Neural crest cell (in vitro differentiated cells): ENCODE results near the gene CEBPZ. TPM values are rescaled to one million over a fixed set of nuclear protein-coding genes. Genes with fewer than 3 reads are reported as not detected.
"Not testable (repeated sequence)": the region's sequence is repeated elsewhere in the genome, so short reads cannot be mapped to it uniquely, and the experiment has no call there.

Experiments used
- DNase-seq: peaks from one replicate; pipeline ENCODE4 v3.0.0; 2021; ENCODE audit warnings: low read depth, mixed read lengths, low spot score
- H3K27ac Mint-ChIP-seq: one replicate; pipeline ENCODE4 v1.8.0; 2021; ENCODE audit warnings: mild to moderate bottlenecking, mixed read lengths; ENCODE audit not compliant: unreplicated experiment
- H3K27me3 Mint-ChIP-seq: 2 replicates; pipeline ENCODE4 v1.8.0; 2021; ENCODE audit warnings: low read depth, mild to moderate bottlenecking, mixed read lengths
- H3K36me3 Mint-ChIP-seq: 2 replicates; pipeline ENCODE4 v1.8.0; 2021; ENCODE audit warnings: low read depth, mild to moderate bottlenecking, mixed read lengths
- H3K4me1 Mint-ChIP-seq: 2 replicates; pipeline ENCODE4 v1.8.0; 2021; ENCODE audit warnings: mixed read lengths
- H3K4me3 Mint-ChIP-seq: one replicate; pipeline ENCODE4 v1.8.0; 2021; ENCODE audit warnings: mild to moderate bottlenecking, mixed read lengths
- H3K9me3 Mint-ChIP-seq: 2 replicates; pipeline ENCODE4 v1.8.0; 2021; ENCODE audit warnings: mixed read lengths
- CTCF ChIP-seq: fragments of 200-600 bp; sonication (generic); conservative IDR thresholded peaks from 2 replicates; pipeline ENCODE4 v1.5.0; 2021; ENCODE audit warnings: antibody characterized with exemption, mild to moderate bottlenecking
- total RNA-seq: library from RNA; stranded (reverse); gene quantifications from 2 replicates; pipeline ENCODE4 v1.2.1, GENCODE V29; 2021

Gene CEBPZ
- total RNA-seq, 1 donor from 2014 or later: 55.0 TPM

- peaks cover 54% of the 10 kb centered on the region for H3K36me3 Mint-ChIP-seq
- H3K4me3 Mint-ChIP-seq: no peak overlapping the region
- no peaks in the 10 kb centered on the region for H3K27me3 Mint-ChIP-seq
- peaks cover 11% of the 10 kb centered on the region for H3K9me3 Mint-ChIP-seq
- no peak overlapping the region for H3K27ac Mint-ChIP-seq
- no peak for DNase-seq
- peaks cover 4% of the 10 kb centered on the region for H3K4me1 Mint-ChIP-seq
- no peak for TF ChIP-seq CTCF
These were observed 27.7 kb downstream of the CEBPZ start for GRCh38 chr2:37203708-37204107.

GRCh38 chr2:37201766-37202165, 29.6 kb downstream of the CEBPZ start:
- H3K36me3 Mint-ChIP-seq: peaks cover 35% of the 10 kb centered on the region
- no peak overlapping the region for H3K4me3 Mint-ChIP-seq
- peaks cover 4% of the 10 kb centered on the region for H3K4me1 Mint-ChIP-seq
- peaks cover 8% of the 10 kb centered on the region for H3K9me3 Mint-ChIP-seq
- H3K27me3 Mint-ChIP-seq: no peaks in the 10 kb centered on the region
- no peak overlapping the region for H3K27ac Mint-ChIP-seq
- TF ChIP-seq CTCF: no peak
- DNase-seq: no peak

- Mint-ChIP-seq H3K27ac (no peak overlapping the region), H3K9me3 (peaks cover 6% of the 10 kb centered on the region), H3K36me3 (peaks cover 31% of the 10 kb centered on the region), H3K27me3 (no peaks in the 10 kb centered on the region), H3K4me3 (no peak overlapping the region), H3K4me1 (peaks cover 4% of the 10 kb centered on the region)
- DNase-seq: no peak
- no peak for TF ChIP-seq CTCF
These were observed 30.2 kb downstream of the CEBPZ start for GRCh38 chr2:37201208-37201607.

GRCh38 chr2:37198681-37199065, 32.7 kb downstream of the CEBPZ start:
- no peak overlapping the region for H3K4me3 Mint-ChIP-seq
- no peaks in the 10 kb centered on the region for H3K27me3 Mint-ChIP-seq
- peaks cover 2% of the 10 kb centered on the region for H3K9me3 Mint-ChIP-seq
- no peaks in the 10 kb centered on the region for H3K4me1 Mint-ChIP-seq
- no peak for TF ChIP-seq CTCF
- no peak for DNase-seq
- no peak overlapping the region for H3K27ac Mint-ChIP-seq
- H3K36me3 Mint-ChIP-seq: peaks cover 10% of the 10 kb centered on the region

GRCh38 chr2:37196320-37197195, 34.8 kb downstream of the CEBPZ start, which contains the start of gene CEBPZOS:
CEBPZOS (plus strand) TSS chr2:37196496; CDS start chr2:37199705, 3,209 bp downstream.
- Mint-ChIP-seq H3K36me3 (no peaks in the 10 kb centered on the region), H3K4me3 (no peak within 1 kb of the TSS)

GRCh38 chr2:37195862-37196319, 35.5 kb downstream of the CEBPZ start:
- H3K27ac Mint-ChIP-seq, H3K4me3 Mint-ChIP-seq: not testable (repeated sequence)

More at GRCh38 chr2:37196320-37197195, 34.8 kb downstream of the CEBPZ start, which contains the start of gene CEBPZOS:
- no peak within 1 kb of the TSS for H3K27ac Mint-ChIP-seq
- no peaks in the 10 kb centered on the region for H3K4me1 Mint-ChIP-seq
- no peaks in the 10 kb centered on the region for H3K9me3 Mint-ChIP-seq
- no peak for TF ChIP-seq CTCF
- DNase-seq: no peak
- no peaks in the 10 kb centered on the region for H3K27me3 Mint-ChIP-seq

More at GRCh38 chr2:37195862-37196319, 35.5 kb downstream of the CEBPZ start:
- H3K27me3 Mint-ChIP-seq, H3K4me1 Mint-ChIP-seq, H3K9me3 Mint-ChIP-seq, H3K36me3 Mint-ChIP-seq, DNase-seq: not testable (repeated sequence)
